SK-N-DZ (cell line): ENCODE results near the gene ASXL2. TPM values are rescaled to one million over a fixed set of nuclear protein-coding genes. Genes with fewer than 3 reads are reported as not detected.
A peak's percentile ranks its signal among the peaks of the same experiment; 100 is the strongest.
"Not testable (repeated sequence)": the region's sequence is repeated elsewhere in the genome, so short reads cannot be mapped to it uniquely, and the experiment has no call there.

Experiments
- DNase-seq: peaks from one replicate; pipeline ENCODE4 v3.0.0-alpha.2; 2015; ENCODE audit warnings: low spot score
- polyA plus RNA-seq, 2 experiments: library from polyadenylated mRNA; depleted of rRNA; stranded (reverse); fragments of >200 nt; gene quantifications; 2 replicates each; pipeline ENCODE4 v1.2.3, GENCODE V29; 2014

Gene ASXL2
- 2.5 and 3.0 TPM in 2 replicates for polyA plus RNA-seq (2014; cell fraction: cytosol; rRNA removed)
- polyA plus RNA-seq (2014; cell fraction: nucleus; rRNA removed) = 2.6 and 4.7 TPM in 2 replicates

GRCh38 chr2:25878361-25879132 lies at the start of gene ASXL2:
ASXL2 (minus strand) TSS chr2:25878487; CDS start chr2:25878222, 265 bp downstream.
- DNase-seq = peak; percentile 95

- no peak for DNase-seq
Observed at GRCh38 chr2:25926984-25927756, 48.9 kb upstream of the ASXL2 start.

GRCh38 chr2:25922501-25922900 lies 44.2 kb upstream of the ASXL2 start:
- no peak for DNase-seq

- no peak for DNase-seq
Observed at GRCh38 chr2:25920786-25921415, 42.6 kb upstream of the ASXL2 start.

GRCh38 chr2:25920336-25920735 lies 42.0 kb upstream of the ASXL2 start:
- no peak for DNase-seq

- no peak for DNase-seq
Observed at GRCh38 chr2:25917832-25918231, 39.5 kb upstream of the ASXL2 start.

- DNase-seq = not testable (repeated sequence)
Observed at GRCh38 chr2:25917411-25917810, 39.1 kb upstream of the ASXL2 start.

- DNase-seq = not testable (repeated sequence)
Observed at GRCh38 chr2:25915944-25916772, 37.9 kb upstream of the ASXL2 start.

GRCh38 chr2:25915411-25915810 lies 37.1 kb upstream of the ASXL2 start:
- not testable (repeated sequence) for DNase-seq

- not testable (repeated sequence) for DNase-seq
Observed at GRCh38 chr2:25913696-25913973, 35.3 kb upstream of the ASXL2 start.

- DNase-seq = peak; percentile 25
Observed at GRCh38 chr2:25912851-25913695, 34.8 kb upstream of the ASXL2 start.

- not testable (repeated sequence) for DNase-seq
Observed at GRCh38 chr2:25909574-25909973, 31.3 kb upstream of the ASXL2 start.

GRCh38 chr2:25905126-25905525 lies 26.8 kb upstream of the ASXL2 start:
- no peak for DNase-seq

GRCh38 chr2:25903216-25903776 lies 25.0 kb upstream of the ASXL2 start:
- peak; percentile 11 for DNase-seq

- DNase-seq = no peak
Observed at GRCh38 chr2:25899404-25899970, 21.2 kb upstream of the ASXL2 start.

- DNase-seq = no peak
Observed at GRCh38 chr2:25897506-25897905, 19.2 kb upstream of the ASXL2 start.

GRCh38 chr2:25896308-25896707 lies 18.0 kb upstream of the ASXL2 start:
- not testable (repeated sequence) for DNase-seq

GRCh38 chr2:25895610-25896009 lies 17.3 kb upstream of the ASXL2 start:
- no peak for DNase-seq

GRCh38 chr2:25895018-25895417 lies 16.7 kb upstream of the ASXL2 start:
- no peak for DNase-seq
